Mucosa of descending colon (tissue), 3 donors: ENCODE measurements around the gene ZNF627. TPM values are rescaled to one million over a fixed set of nuclear protein-coding genes. Genes with fewer than 3 reads are reported as not detected.

ENCODE experiments used
- total RNA-seq, 3 donors: library from RNA; stranded (reverse); fragmentation: NEBNext Ultra II Directional in 2 of 3; extraction: Animal tissue kit (Norgen Biotek cat#: 25700) in 2 of 3; gene quantifications; one replicate each; pipeline versions ENCODE4 v1.2.1 to v1.2.4, GENCODE V29; 2021 to 2023
- donor health status: DM: no; HTN: no; CAD: no; lungs with moderate emphysema.
- donor health status: DM: no; HTN: no; CAD: no.
- donor health status: DM: no; HTN: yes; CAD: no.

ZNF627 gene
- total RNA-seq, 3 donors from 2014 or later, result 8.7 to 10.9 (median 10.5) TPM

Other genes starting within 250 kb of the ZNF627 start
- gene PLPPR2, start 242.1 kb upstream of the ZNF627 start, total RNA-seq, result 10 to 100 TPM in 1 of 3 donors, 1 to 10 TPM in 2; 5.1 to 32.8 (median 7.4) TPM
- gene SWSAP1, start 222.8 kb upstream of the ZNF627 start, total RNA-seq, result 1 to 10 TPM; 2.5 to 3.4 (median 3.3) TPM
- 1 to 10 TPM; 2.8 to 4.7 (median 3.6) TPM for gene EPOR, start 213.2 kb upstream of the ZNF627 start, total RNA-seq
- gene RGL3, start 178.2 kb upstream of the ZNF627 start, total RNA-seq, result 10 to 100 TPM; 10.7 to 15.1 (median 11.0) TPM
- under 1 TPM in 2 of 3 donors, not detected in 1; 0.14 to 0.28 TPM for gene ODAD3, start 162.4 kb upstream of the ZNF627 start, total RNA-seq
- gene PRKCSH, start 161.8 kb upstream of the ZNF627 start, total RNA-seq, result 100 to 1,000 TPM; 249 to 337 (median 302) TPM
- 1 to 10 TPM in 1 of 3 donors, under 1 TPM in 1, not detected in 1; 0.51 to 2.5 TPM for gene ELAVL3, start 116.4 kb upstream of the ZNF627 start, total RNA-seq
- gene ZNF653, start 91.6 kb upstream of the ZNF627 start, total RNA-seq, result 10 to 100 TPM; 10.4 to 13.5 (median 10.9) TPM
- gene ECSIT, start 68.3 kb upstream of the ZNF627 start, total RNA-seq, result 10 to 100 TPM; 57.9 to 69.6 (median 59.1) TPM
- gene CNN1, start 58.6 kb upstream of the ZNF627 start, total RNA-seq, result 1,000 to 10,000 TPM in 1 of 3 donors, 10 to 100 TPM in 2; 19.3 to 1,130 (median 71.6) TPM
- 10 to 100 TPM; 33.7 to 47.4 (median 42.6) TPM for gene ELOF1, start 38.3 kb upstream of the ZNF627 start, total RNA-seq
- 10 to 100 TPM; 24.3 to 35.1 (median 24.9) TPM for gene ACP5, start 19.8 kb upstream of the ZNF627 start, total RNA-seq
- 10 to 100 TPM; 12.1 to 17.8 (median 13.1) TPM for gene ZNF823, start 141.5 kb downstream of the ZNF627 start, total RNA-seq
- 1 to 10 TPM; 4.8 to 8.5 (median 4.8) TPM for gene ZNF441, start 169.5 kb downstream of the ZNF627 start, total RNA-seq
- 1 to 10 TPM; 1.9 to 4.3 (median 2.8) TPM for gene ZNF491, start 201.0 kb downstream of the ZNF627 start, total RNA-seq
- 10 to 100 TPM; 31.9 to 36.9 (median 36.4) TPM for gene ZNF440, start 216.8 kb downstream of the ZNF627 start, total RNA-seq